Neural progenitor cell (in vitro differentiated cells): ENCODE measurements around the gene ZC3H13. TPM values are rescaled to one million over a fixed set of nuclear protein-coding genes. Genes with fewer than 3 reads are reported as not detected.

ENCODE experiments used
- DNase-seq: peaks from one replicate; pipeline ENCODE4 v3.0.0-alpha.2; 2016; ENCODE audit warnings: low spot score
- H2AFZ ChIP-seq: fragments of 200-600 bp; sonication (generic); replicated peaks from 2 replicates; pipeline ENCODE4 v1.6.1; 2016; ENCODE audit warnings: antibody characterized with exemption
- H3F3A ChIP-seq: fragments of 200-600 bp; sonication (generic); 2 replicates; pipeline ENCODE4 v1.6.1; 2016; ENCODE audit warnings: antibody characterized with exemption, low read depth
- H3K27ac ChIP-seq: fragments of 200-600 bp; sonication (generic); 2 replicates; pipeline ENCODE4 v1.5.1; 2016; ENCODE audit warnings: mild to moderate bottlenecking
- H3K27me3 ChIP-seq: fragments of 200-600 bp; sonication (generic); 2 replicates; pipeline ENCODE4 v1.6.1; 2016; ENCODE audit warnings: mild to moderate bottlenecking, moderate library complexity
- H3K36me3 ChIP-seq: fragments of 200-600 bp; sonication (generic); 2 replicates; pipeline ENCODE4 v1.5.1; 2016
- H3K4me1 ChIP-seq: fragments of 200-600 bp; sonication (generic); 2 replicates; pipeline ENCODE4 v1.6.1; 2016; ENCODE audit warnings: mixed run types
- H3K4me2 ChIP-seq: fragments of 200-600 bp; sonication (generic); 2 replicates; pipeline ENCODE4 v1.6.1; 2016
- H3K4me3 ChIP-seq: fragments of 200-600 bp; sonication (generic); 2 replicates; pipeline ENCODE4 v1.5.1; 2016
- H3K79me2 ChIP-seq: fragments of 200-600 bp; sonication (generic); 2 replicates; pipeline ENCODE4 v1.6.1; 2016; ENCODE audit warnings: low read depth
- H3K9ac ChIP-seq: fragments of 200-600 bp; sonication (generic); 2 replicates; pipeline ENCODE4 v1.6.1; 2016
- H3K9me3 ChIP-seq: fragments of 200-600 bp; sonication (generic); 2 replicates; pipeline ENCODE4 v1.5.1; 2016; ENCODE audit warnings: low read depth
- H4K20me1 ChIP-seq: fragments of 200-600 bp; sonication (generic); 2 replicates; pipeline ENCODE4 v1.6.1; 2016; ENCODE audit warnings: low read depth
- H3K27ac Mint-ChIP-seq: 3 replicates; pipeline ENCODE4 v1.8.0; 2021; ENCODE audit warnings: mixed read lengths
- H3K27me3 Mint-ChIP-seq: 2 replicates; pipeline ENCODE4 v1.8.0; 2022; ENCODE audit warnings: low read depth, mild to moderate bottlenecking, inconsistent platforms, moderate library complexity, mixed read lengths; ENCODE audit not compliant: insufficient read depth
- H3K36me3 Mint-ChIP-seq: 3 replicates; pipeline ENCODE4 v1.8.0; 2021; ENCODE audit warnings: mixed read lengths
- H3K4me1 Mint-ChIP-seq: 3 replicates; pipeline ENCODE4 v1.8.0; 2021; ENCODE audit warnings: mixed read lengths
- H3K4me3 Mint-ChIP-seq: 3 replicates; pipeline ENCODE4 v1.8.0; 2021; ENCODE audit warnings: mild to moderate bottlenecking, moderate library complexity, mixed read lengths
- H3K9me3 Mint-ChIP-seq: 3 replicates; pipeline ENCODE4 v1.8.0; 2020; ENCODE audit warnings: mixed read lengths
- EZH2 ChIP-seq: fragments of 200-600 bp; sonication (generic); IDR thresholded peaks from 2 replicates; pipeline ENCODE4 v1.6.1; 2017; ENCODE audit warnings: antibody characterized with exemption, mild to moderate bottlenecking, moderate library complexity
- EZH2phosphoT487 ChIP-seq: fragments of 200-600 bp; sonication (generic); IDR thresholded peaks from 2 replicates; pipeline ENCODE4 v1.6.1; 2017; ENCODE audit warnings: antibody characterized with exemption
- total RNA-seq: library from RNA; depleted of rRNA; stranded (reverse); fragments of >200 nt; gene quantifications from 2 replicates; pipeline ENCODE4 v1.2.3, GENCODE V29; 2015; ENCODE audit warnings: low replicate concordance
- TF ChIP-seq, protein P1 (sequence below): fragments of 200-600 bp; sonication (generic); IDR thresholded peaks from 2 replicates; pipeline ENCODE4 v1.5.1; 2017; ENCODE audit warnings: antibody characterized with exemption, mild to moderate bottlenecking

ZC3H13 gene
- total RNA-seq, 1 donor from 2014 or later: 41.4 TPM

DNA sequence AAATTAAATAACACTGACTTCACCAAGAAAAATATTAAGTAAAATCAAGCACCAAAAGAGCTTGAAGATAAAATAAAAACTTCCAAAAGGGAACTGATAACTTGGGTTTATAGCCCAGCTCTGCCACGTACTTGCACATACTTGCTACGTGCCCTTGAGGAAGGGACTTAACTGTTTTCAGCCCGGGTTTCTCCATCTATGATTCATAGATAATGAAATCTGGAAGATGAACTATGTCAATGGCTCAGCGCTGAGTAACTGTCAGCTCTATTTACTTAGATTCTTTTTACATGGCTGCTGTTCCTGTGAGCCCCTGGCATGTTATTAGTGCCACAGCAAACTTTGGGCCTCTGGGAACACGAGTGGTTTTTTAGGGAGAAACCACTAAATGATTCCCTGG, 9.6 kb upstream of the ZC3H13 start:
- H3K9ac ChIP-seq: no peak overlapping the region

DNA sequence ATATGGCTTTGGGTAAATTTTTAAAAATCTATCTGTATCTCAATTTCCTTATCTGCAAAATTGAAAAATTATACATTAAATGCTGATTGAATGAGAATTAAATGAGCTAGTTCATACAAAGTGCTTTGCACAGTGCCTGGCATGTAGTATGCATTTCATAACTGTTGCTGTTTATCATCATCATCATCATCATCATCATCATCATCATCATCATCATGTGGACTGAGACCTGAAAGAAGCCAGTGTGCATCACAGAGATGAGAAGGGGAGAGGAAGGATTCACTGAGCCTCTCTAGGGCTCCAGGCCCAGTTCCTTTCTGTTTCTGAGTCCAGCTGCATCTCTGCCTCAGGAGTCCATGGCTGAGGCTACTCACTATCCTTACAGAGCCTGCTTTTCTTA, 6.9 kb upstream of the ZC3H13 start:
- Histone ChIP-seq H3K27me3 (no peaks in the 10 kb centered on the region), H3K9me3 (no peaks in the 10 kb centered on the region)

More for the DNA sequence above, 9.6 kb upstream of the ZC3H13 start:
- Histone ChIP-seq H3K9me3 (no peaks in the 10 kb centered on the region), H4K20me1 (no peaks in the 10 kb centered on the region), H3K27ac (no peak overlapping the region), H3K27me3 (no peaks in the 10 kb centered on the region), H3K79me2 (no peaks in the 10 kb centered on the region), H3K36me3 (no peaks in the 10 kb centered on the region), H3K4me3 (no peak overlapping the region), H3K4me2 (no peak overlapping the region), H3F3A (peaks cover 6% of the 10 kb centered on the region), H2AFZ (no peak overlapping the region), H3K4me1 (peaks cover 10% of the 10 kb centered on the region)
- no peak for TF ChIP-seq EZH2
- TF ChIP-seq, protein P1, sequence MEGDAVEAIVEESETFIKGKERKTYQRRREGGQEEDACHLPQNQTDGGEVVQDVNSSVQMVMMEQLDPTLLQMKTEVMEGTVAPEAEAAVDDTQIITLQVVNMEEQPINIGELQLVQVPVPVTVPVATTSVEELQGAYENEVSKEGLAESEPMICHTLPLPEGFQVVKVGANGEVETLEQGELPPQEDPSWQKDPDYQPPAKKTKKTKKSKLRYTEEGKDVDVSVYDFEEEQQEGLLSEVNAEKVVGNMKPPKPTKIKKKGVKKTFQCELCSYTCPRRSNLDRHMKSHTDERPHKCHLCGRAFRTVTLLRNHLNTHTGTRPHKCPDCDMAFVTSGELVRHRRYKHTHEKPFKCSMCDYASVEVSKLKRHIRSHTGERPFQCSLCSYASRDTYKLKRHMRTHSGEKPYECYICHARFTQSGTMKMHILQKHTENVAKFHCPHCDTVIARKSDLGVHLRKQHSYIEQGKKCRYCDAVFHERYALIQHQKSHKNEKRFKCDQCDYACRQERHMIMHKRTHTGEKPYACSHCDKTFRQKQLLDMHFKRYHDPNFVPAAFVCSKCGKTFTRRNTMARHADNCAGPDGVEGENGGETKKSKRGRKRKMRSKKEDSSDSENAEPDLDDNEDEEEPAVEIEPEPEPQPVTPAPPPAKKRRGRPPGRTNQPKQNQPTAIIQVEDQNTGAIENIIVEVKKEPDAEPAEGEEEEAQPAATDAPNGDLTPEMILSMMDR: no peak
- no peak for TF ChIP-seq EZH2phosphoT487
- Mint-ChIP-seq H3K36me3 (no peaks in the 10 kb centered on the region), H3K4me1 (no peaks in the 10 kb centered on the region), H3K9me3 (no peaks in the 10 kb centered on the region), H3K4me3 (no peak overlapping the region), H3K27me3 (no peaks in the 10 kb centered on the region), H3K27ac (no peak overlapping the region)
- no peak for DNase-seq

DNA sequence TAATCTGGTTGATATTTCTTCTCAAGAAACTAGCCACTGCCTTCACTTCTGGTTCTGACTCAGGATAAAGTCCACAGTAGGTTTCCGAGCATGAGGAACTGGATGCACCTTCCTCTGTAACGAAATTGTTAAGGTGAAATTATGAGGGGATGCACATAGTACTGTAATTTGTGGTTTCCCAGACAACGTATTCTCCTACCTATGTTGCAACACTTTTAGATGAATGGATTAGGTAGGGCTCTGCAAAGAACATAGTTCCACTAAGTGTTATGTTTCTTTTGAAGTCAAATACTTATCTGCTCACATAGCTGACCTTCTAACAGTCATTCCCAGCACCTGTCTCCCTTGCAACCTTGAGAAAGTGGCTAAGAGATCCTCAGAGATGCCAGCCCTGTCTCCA, 5.7 kb upstream of the ZC3H13 start:
- Mint-ChIP-seq H3K36me3 (no peaks in the 10 kb centered on the region), H3K27ac (no peak overlapping the region), H3K4me1 (peaks cover 10% of the 10 kb centered on the region), H3K9me3 (no peaks in the 10 kb centered on the region), H3K27me3 (no peaks in the 10 kb centered on the region), H3K4me3 (no peak overlapping the region)
- Histone ChIP-seq H3K4me2 (no peak overlapping the region), H4K20me1 (no peaks in the 10 kb centered on the region), H3K4me3 (no peak overlapping the region), H3F3A (peaks cover 6% of the 10 kb centered on the region), H2AFZ (no peak overlapping the region), H3K27me3 (peaks cover 10% of the 10 kb centered on the region), H3K9ac (no peak overlapping the region), H3K27ac (no peak overlapping the region), H3K4me1 (peaks cover 17% of the 10 kb centered on the region), H3K79me2 (no peaks in the 10 kb centered on the region), H3K9me3 (no peaks in the 10 kb centered on the region), H3K36me3 (no peaks in the 10 kb centered on the region)
- TF ChIP-seq EZH2phosphoT487 (no peak), EZH2 (no peak)
- TF ChIP-seq, protein P1: no peak
- DNase-seq: no peak

More for the DNA sequence above, 6.9 kb upstream of the ZC3H13 start:
- Histone ChIP-seq H3K27ac (no peak overlapping the region), H3K4me2 (no peak overlapping the region), H3F3A (peaks cover 6% of the 10 kb centered on the region), H2AFZ (no peak overlapping the region), H3K4me1 (peaks cover 13% of the 10 kb centered on the region), H3K4me3 (no peak overlapping the region), H3K36me3 (no peaks in the 10 kb centered on the region), H3K79me2 (no peaks in the 10 kb centered on the region), H3K9ac (no peak overlapping the region), H4K20me1 (no peaks in the 10 kb centered on the region)
- Mint-ChIP-seq H3K27me3 (no peaks in the 10 kb centered on the region), H3K9me3 (no peaks in the 10 kb centered on the region), H3K27ac (no peak overlapping the region), H3K36me3 (no peaks in the 10 kb centered on the region), H3K4me3 (no peak overlapping the region), H3K4me1 (peaks cover 2% of the 10 kb centered on the region)
- TF ChIP-seq EZH2phosphoT487 (no peak), EZH2 (no peak)
- TF ChIP-seq, protein P1: no peak
- no peak for DNase-seq
